ENCODE data around the gene HSFX4. TPM values are rescaled to one million over a fixed set of nuclear protein-coding genes. Genes with fewer than 3 reads are reported as not detected.

Gene HSFX4
- total and polyA plus RNA-seq, 9 of the 15 experiments (the other 6 are each of a cell fraction or from before 2014, with no cell fraction given): 0.10 to 0.24 (median 0.14) TPM; not detected in 6

DNA sequence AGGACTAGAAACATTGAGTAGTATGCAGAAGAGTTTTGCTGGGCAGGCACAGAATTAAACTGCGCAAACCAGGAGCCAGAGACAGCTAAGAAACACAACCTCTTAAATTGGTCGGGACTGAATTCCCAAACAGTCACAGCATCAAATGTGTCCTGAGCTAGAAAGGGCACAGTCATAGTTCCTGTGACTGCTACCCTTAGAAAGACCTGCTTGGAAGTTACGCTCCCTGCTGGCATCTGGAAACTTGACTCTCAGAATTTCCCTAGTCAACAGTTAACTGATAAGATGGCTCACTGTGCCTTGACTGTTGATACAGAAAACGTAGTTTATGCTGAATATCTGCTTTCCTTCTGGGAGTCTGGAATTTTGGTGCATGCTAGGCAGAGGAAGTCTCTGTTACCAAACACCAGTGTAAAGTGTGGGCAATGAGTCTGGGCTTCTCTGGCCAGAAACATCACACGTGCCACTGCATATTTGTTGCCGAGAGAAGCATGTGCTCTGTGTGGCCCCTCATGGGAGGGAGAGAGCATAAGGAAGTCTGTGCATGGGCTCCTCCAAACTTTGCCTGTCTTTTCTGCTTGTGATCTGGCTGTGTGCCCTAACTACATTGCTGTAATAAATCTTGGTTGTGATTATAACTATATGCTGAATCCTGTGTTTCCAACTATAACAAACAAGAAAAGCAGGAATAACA, 20.5 kb downstream of the HSFX4 start (continued):
- TF ChIP-seq, protein P1, sequence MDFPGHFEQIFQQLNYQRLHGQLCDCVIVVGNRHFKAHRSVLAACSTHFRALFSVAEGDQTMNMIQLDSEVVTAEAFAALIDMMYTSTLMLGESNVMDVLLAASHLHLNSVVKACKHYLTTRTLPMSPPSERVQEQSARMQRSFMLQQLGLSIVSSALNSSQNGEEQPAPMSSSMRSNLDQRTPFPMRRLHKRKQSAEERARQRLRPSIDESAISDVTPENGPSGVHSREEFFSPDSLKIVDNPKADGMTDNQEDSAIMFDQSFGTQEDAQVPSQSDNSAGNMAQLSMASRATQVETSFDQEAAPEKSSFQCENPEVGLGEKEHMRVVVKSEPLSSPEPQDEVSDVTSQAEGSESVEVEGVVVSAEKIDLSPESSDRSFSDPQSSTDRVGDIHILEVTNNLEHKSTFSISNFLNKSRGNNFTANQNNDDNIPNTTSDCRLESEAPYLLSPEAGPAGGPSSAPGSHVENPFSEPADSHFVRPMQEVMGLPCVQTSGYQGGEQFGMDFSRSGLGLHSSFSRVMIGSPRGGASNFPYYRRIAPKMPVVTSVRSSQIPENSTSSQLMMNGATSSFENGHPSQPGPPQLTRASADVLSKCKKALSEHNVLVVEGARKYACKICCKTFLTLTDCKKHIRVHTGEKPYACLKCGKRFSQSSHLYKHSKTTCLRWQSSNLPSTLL (IDR thresholded peaks at IDR 0.05): no peak

- no peak overlapping the region for H2AFZ ChIP-seq (ENCODE audit: low read depth, low read length)
- H3K4me1 ChIP-seq (replicated peaks in 1 of 2; ENCODE audit: control insufficient read depth in 2 of 2, insufficient read depth in 2 of 2, low read length in 2 of 2): no peaks in the 10 kb centered on the region
- intact Hi-C loops (cut with micrococcal nuclease): loop anchor here (5.0 to 10.0 kb wide), 3 partner anchors 73 to 734 kb away; no protein-coding TSS in a partner anchor
- no TSS peak for BruUV-seq (replicated peaks)
- no peak overlapping the region for H3K27ac ChIP-seq (ENCODE audit: extremely low read depth, low read depth, low read length)
- no peaks in the 10 kb centered on the region for H3K9me3 ChIP-seq (replicated peaks; ENCODE audit: control insufficient read depth, insufficient read depth, low read depth, low read length)
- H3K79me2 ChIP-seq (ENCODE audit: control insufficient read depth, insufficient read depth, low read length): no peaks in the 10 kb centered on the region
- no peaks in the 10 kb centered on the region for H3K9me1 ChIP-seq (ENCODE audit: control insufficient read depth, insufficient read depth, low read length)
- in situ Hi-C loops (cut with MboI): loop anchor here (25.0 kb wide), 1 partner anchor 762 kb away; no protein-coding TSS in a partner anchor
- H3K9ac ChIP-seq (ENCODE audit: insufficient read depth in 1 of 2, low read depth in 2 of 2, low read length in 2 of 2): no peak overlapping the region
- WGBS (ENCODE audit: insufficient coverage, low coverage, missing lambda C conversion rate): 0% methylated on average over 1 of the region's 1 CpG
- TF ChIP-seq RAD21 (CRISPR knock-in tag; conservative IDR thresholded peaks at IDR 0.05 in 1 of 2, IDR thresholded peaks at IDR 0.05 in 1 of 2): peak; percentile 24 to 53; a peak in 3 of 4 replicates
- TF ChIP-seq, protein P2, sequence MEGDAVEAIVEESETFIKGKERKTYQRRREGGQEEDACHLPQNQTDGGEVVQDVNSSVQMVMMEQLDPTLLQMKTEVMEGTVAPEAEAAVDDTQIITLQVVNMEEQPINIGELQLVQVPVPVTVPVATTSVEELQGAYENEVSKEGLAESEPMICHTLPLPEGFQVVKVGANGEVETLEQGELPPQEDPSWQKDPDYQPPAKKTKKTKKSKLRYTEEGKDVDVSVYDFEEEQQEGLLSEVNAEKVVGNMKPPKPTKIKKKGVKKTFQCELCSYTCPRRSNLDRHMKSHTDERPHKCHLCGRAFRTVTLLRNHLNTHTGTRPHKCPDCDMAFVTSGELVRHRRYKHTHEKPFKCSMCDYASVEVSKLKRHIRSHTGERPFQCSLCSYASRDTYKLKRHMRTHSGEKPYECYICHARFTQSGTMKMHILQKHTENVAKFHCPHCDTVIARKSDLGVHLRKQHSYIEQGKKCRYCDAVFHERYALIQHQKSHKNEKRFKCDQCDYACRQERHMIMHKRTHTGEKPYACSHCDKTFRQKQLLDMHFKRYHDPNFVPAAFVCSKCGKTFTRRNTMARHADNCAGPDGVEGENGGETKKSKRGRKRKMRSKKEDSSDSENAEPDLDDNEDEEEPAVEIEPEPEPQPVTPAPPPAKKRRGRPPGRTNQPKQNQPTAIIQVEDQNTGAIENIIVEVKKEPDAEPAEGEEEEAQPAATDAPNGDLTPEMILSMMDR (IDR thresholded peaks at IDR 0.05 in 2 of 3, conservative IDR thresholded peaks at IDR 0.05 in 1 of 3; ENCODE audit: insufficient read depth in 2 of 3, low read depth in 1 of 3, low read length in 3 of 3): peak; percentile 31 to 61 (median 45); a peak in 5 of 6 replicates
- 0 out of 2 replicates have a peak, but pooled peaks have one; percentile 23 for TF ChIP-seq HMBOX1 (IDR thresholded peaks at IDR 0.05)
- TF ChIP-seq BRCA1 (IDR thresholded peaks at IDR 0.05): no peak
- TF ChIP-seq BRCA1 (CRISPR knock-in tag; IDR thresholded peaks at IDR 0.05): no peak
- no peaks in the 10 kb centered on the region for H4K20me1 ChIP-seq (replicated peaks; ENCODE audit: control insufficient read depth, insufficient read depth, low read length)
- ChIA-PET CTCF (ENCODE audit: low intra/inter-chr PET ratio) (interaction anchor here (0.6 kb wide), 1 partner anchor 732 kb away, joined by 3 read pairs; no protein-coding TSS in a partner anchor), POLR2A (no interaction called here)
- H3K4me2 ChIP-seq (ENCODE audit: insufficient read depth, low read length): no peak overlapping the region
- H3K36me3 ChIP-seq (ENCODE audit: control insufficient read depth, insufficient read depth, low read length): peaks cover 8% of the 10 kb centered on the region; the same call in 1 of the 3 replicates
- ATAC-seq (peak; percentile 69; the same call in 2 of the 3 replicates), FAIRE-seq (peak; percentile 82), DNase-seq (ENCODE audit: extremely low read depth in 1 of 4, low spot score in 3 of 4) (peak; percentile 12 to 48 (median 24))
- H3K27me3 ChIP-seq (ENCODE audit: control insufficient read depth in 2 of 2, insufficient read depth in 2 of 2, low read length in 2 of 2): no peaks in the 10 kb centered on the region
- no peak overlapping the region for H3K4me3 ChIP-seq
Measured at GRCh38 chrX:149950681-149951080, 21.3 kb downstream of the HSFX4 start.

Data from K562 (cell line).